ENCODE results near the gene RHOBTB1.
"Not testable (repeated sequence)": the region's sequence is repeated elsewhere in the genome, so short reads cannot be mapped to it uniquely, and the experiment has no call there.

RHOBTB1 gene, protein sequence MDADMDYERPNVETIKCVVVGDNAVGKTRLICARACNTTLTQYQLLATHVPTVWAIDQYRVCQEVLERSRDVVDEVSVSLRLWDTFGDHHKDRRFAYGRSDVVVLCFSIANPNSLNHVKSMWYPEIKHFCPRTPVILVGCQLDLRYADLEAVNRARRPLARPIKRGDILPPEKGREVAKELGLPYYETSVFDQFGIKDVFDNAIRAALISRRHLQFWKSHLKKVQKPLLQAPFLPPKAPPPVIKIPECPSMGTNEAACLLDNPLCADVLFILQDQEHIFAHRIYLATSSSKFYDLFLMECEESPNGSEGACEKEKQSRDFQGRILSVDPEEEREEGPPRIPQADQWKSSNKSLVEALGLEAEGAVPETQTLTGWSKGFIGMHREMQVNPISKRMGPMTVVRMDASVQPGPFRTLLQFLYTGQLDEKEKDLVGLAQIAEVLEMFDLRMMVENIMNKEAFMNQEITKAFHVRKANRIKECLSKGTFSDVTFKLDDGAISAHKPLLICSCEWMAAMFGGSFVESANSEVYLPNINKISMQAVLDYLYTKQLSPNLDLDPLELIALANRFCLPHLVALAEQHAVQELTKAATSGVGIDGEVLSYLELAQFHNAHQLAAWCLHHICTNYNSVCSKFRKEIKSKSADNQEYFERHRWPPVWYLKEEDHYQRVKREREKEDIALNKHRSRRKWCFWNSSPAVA

DNA sequence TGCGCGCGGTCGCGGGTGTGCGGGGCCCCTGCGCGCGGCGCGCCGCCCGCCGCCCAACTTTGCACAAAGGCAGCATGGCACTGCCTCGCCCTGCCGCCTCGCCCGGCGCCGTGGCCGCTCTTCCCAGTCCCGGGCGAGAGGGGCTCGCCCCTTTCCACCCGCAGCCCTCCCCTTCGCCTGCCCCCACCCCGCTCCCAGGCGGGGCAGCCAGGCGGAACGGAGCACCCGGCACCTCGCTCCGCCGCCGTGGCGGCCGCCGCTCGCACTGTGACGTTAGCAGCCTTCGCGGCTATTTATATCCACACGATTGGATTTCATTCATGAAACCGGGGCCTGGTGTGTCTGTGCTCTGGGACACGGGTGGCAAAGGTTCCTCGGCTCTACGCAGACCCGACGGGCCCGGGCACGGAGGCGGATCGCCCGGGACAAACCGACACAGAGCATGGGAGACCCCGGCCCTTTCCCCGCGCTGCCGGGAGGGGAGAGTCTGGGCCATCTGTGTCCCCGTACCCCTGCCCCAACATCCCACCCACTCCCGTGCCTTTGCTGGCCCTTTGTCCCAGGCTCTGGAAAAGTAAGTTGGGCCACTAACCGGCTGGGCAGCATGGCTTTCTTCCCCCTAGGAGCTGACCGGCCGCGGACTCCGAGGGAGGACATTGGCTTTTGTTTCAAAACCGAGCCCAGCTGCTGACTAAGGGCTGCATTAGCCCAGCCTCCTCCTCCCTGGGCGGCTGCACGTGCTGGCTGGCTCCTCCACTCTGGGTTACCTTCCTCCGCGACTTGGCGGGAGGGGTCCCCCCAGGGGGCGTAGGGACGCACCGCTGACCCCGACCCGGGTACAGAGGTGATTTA is at the start of gene RHOBTB1:
Gene RHOBTB1, minus strand, starts transcription at position 128 of the 852 bp plus-strand sequence. CDS start 32,643 bp downstream, outside the sequence.
- DNase-seq, result peak; percentile 28 to 57

GRCh38 chr10:60992636-60993035 is 48.7 kb upstream of the RHOBTB1 start:
- DNase-seq, result no peak

- DNase-seq, result no peak
Observed at GRCh38 chr10:60990663-60991062, 46.7 kb upstream of the RHOBTB1 start.

DNA sequence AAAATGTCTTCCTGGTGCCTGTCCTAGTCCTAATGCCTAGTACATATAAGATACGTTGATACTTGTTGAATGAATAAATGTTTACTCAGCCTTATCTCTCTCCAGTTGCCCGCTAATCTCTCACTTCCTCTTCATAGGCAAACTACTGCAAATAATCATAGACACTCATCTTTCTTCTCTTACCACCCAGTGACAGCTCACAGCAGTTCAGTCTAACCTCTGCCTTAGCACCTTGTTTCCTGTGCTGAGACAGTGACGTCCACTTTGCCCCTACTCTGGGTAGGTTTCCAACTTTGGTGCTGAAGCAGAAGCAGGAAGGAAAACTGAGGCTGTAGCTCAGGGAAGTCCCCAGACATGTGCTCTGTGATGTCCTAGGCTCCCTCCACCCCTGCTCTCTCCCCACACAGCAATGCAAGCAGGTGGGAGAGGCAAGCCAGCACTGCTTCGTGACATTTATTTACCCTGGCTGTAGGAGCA is 45.5 kb upstream of the RHOBTB1 start:
- DNase-seq, result no peak

DNA sequence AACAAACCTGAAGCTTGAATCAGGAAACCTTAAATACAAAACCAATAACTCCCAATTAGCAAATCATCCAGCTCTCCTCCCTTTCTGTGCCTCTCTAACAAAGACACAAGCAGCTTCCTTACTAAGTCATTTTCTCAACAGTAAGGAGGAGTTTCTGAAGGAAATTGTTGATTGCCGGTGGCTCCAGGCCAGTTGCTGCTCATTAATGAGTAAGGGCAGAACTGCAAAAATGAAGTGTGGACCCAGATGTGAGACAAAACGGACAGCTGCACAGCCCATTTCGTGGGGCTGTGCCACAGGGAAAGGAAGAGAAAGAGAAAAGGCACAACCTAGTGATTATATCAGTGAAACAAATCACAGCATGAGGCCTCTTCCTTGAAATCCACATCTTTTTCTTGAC is 42.8 kb upstream of the RHOBTB1 start:
- no peak for DNase-seq

GRCh38 chr10:60985951-60986350 is 42.0 kb upstream of the RHOBTB1 start:
- DNase-seq, result no peak

GRCh38 chr10:60980997-60981396 is 37.0 kb upstream of the RHOBTB1 start:
- DNase-seq, result no peak

GRCh38 chr10:60979667-60980104 is 35.7 kb upstream of the RHOBTB1 start:
- no peak for DNase-seq

GRCh38 chr10:60978287-60979115 is 34.5 kb upstream of the RHOBTB1 start:
- no peak for DNase-seq

GRCh38 chr10:60977161-60978122 is 33.5 kb upstream of the RHOBTB1 start:
- DNase-seq, result no peak

DNA sequence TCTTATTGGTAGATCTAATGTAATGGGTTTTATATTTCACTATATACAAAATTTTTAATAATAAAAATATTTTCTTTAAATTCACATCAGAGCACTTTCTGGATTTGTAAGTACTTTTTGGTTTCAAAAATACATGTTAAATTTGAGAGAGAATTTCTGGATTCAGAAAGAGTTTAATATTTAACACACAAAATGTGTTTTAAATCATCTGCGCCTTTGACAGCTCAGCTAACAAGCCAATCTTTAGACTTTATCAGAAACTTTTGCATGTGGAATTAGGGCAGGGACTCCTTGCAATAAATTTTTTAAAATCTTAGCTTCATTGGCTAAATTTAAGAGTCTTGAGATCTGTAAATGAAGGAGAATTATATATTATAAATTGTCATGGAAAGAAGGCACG is 32.7 kb upstream of the RHOBTB1 start:
- no peak for DNase-seq

- no peak for DNase-seq
Observed at GRCh38 chr10:60975716-60976115, 31.7 kb upstream of the RHOBTB1 start.

- DNase-seq, result no peak
Observed at GRCh38 chr10:60974463-60975149, 30.6 kb upstream of the RHOBTB1 start.

GRCh38 chr10:60973086-60973485 is 29.1 kb upstream of the RHOBTB1 start:
- no peak for DNase-seq

DNA sequence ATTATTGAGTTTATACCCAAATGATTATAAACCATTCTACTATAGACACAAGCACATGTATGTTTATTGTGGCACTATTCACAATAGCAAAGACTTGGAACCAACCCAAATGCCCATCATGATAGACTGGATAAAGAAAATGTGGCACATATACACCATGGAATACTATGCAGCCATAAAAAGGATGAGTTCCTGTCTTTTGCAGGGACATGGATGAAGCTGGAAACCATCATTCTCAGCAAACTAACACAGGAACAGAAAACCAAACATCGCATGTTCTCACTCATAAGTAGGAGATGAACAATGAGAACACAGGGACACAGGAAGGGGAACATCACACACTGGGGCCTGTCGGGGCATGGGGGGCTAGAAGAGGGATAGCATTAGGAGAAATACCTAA is 28.2 kb upstream of the RHOBTB1 start:
- not testable (repeated sequence) for DNase-seq

GRCh38 chr10:60970526-60970925 is 26.5 kb upstream of the RHOBTB1 start:
- no peak for DNase-seq

DNA sequence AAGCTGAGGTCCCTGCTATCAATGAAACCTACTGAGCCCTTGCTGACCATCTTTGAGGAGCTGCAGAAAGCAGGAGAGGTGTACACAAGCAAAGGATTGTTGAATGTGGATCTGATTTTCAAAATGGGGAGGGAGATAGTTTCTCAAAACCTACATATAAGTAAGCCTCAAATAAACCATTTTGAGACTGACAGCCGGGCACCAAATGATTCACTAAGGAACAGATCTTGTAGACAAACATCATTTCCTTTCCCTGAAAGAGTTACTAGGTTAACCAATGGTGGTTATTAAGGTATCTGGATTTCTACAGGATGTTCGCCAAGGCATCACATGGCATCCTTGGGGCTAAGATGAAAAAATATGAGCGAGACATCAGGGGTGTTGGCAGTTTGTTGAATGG is 24.5 kb upstream of the RHOBTB1 start:
- no peak for DNase-seq

DNA sequence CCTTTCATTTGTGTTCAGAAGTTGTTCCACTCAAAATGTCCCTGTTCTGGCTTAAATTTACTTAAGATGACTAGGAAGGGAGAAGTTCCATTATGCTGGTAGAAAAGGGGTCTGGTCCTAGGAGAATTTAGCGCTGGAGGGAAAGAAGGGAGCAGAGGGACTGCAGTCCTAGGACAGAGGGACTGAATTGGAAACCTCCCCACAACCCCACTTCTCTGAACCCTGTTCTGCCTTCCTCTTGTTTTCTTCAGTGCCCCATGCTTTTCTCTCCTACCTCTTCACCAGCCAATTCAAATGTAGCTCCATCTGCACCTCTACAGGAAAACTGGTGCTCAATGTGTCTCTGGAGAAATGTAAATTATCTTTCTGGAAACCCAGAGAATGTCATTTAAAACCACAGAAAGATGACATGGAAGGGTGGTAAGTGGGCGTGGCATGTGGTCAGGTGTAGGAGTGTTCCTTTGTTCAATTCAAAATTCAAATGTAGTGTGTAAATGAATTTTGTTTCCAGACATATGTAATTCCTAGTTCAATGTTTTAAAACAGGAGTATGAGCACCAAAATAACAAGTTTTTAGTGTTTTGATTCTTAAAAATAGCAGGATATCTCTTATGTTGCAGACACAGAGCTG is 24.0 kb upstream of the RHOBTB1 start:
- DNase-seq, result no peak

- no peak for DNase-seq
Observed at GRCh38 chr10:60967260-60967659, 23.3 kb upstream of the RHOBTB1 start.

DNA sequence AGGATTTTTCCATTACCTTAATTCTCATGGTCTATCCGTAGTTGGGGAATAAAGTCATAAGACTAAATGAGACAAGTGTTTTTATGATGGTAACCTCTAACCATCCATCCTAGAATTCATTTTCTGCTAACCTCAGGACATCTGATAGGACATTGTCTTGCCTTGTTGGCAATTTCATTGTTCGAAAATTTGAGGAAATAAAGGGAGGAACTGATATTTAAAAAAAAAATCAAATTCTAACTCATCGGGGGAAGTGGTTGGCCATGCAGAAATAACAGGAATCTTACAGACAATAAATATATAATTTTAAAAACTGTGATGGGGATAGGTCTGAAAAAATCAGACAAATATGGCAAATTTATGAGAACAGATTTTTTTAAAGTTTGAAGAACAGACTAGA is 21.7 kb upstream of the RHOBTB1 start:
- no peak for DNase-seq
